ENCODE measurements around the gene DNAJB2.

The DNAJB2 gene

GRCh38 chr2:219261024-219261855 lies 17.9 kb upstream of the DNAJB2 start:
- no peak for DNase-seq

- no peak for DNase-seq
These were observed 12.9 kb upstream of the DNAJB2 start for GRCh38 chr2:219266232-219266631.

- no peak for DNase-seq
These were observed 12.3 kb upstream of the DNAJB2 start for GRCh38 chr2:219266886-219267285.

- DNase-seq: no peak
These were observed 10.9 kb upstream of the DNAJB2 start for GRCh38 chr2:219268294-219268693.

GRCh38 chr2:219269362-219270054 lies 9.7 kb upstream of the DNAJB2 start:
- no peak for DNase-seq

GRCh38 chr2:219270055-219270372 lies 9.2 kb upstream of the DNAJB2 start:
- DNase-seq: no peak

- no peak for DNase-seq
These were observed 8.1 kb upstream of the DNAJB2 start for GRCh38 chr2:219271021-219271420.

- no peak for DNase-seq
These were observed 6.8 kb upstream of the DNAJB2 start for GRCh38 chr2:219272356-219272755.

- no peak for DNase-seq
These were observed 6.2 kb upstream of the DNAJB2 start for GRCh38 chr2:219272995-219273394.

- DNase-seq: no peak
These were observed 5.2 kb upstream of the DNAJB2 start for GRCh38 chr2:219273937-219274336.

- no peak for DNase-seq
These were observed 4.7 kb upstream of the DNAJB2 start for GRCh38 chr2:219274361-219274921.

GRCh38 chr2:219277703-219278654 lies 1.2 kb upstream of the DNAJB2 start:
- DNase-seq: peak; percentile 80 to 81

GRCh38 chr2:219278655-219279150 lies 463 bp upstream of the DNAJB2 start:
- no peak for DNase-seq

GRCh38 chr2:219279916-219280516 lies 850 bp downstream of the DNAJB2 start:
- no peak for DNase-seq

GRCh38 chr2:219280651-219281050 lies 1.5 kb downstream of the DNAJB2 start:
- no peak for DNase-seq

- DNase-seq: no peak
These were observed 2.4 kb downstream of the DNAJB2 start for GRCh38 chr2:219281588-219281987.

GRCh38 chr2:219282375-219282774 lies 3.2 kb downstream of the DNAJB2 start:
- DNase-seq: no peak

GRCh38 chr2:219282943-219283581 lies 3.9 kb downstream of the DNAJB2 start:
- DNase-seq: no peak

GRCh38 chr2:219284501-219285372 lies 5.6 kb downstream of the DNAJB2 start:
- no peak for DNase-seq

- DNase-seq: no peak
These were observed 6.2 kb downstream of the DNAJB2 start for GRCh38 chr2:219285373-219285735.

GRCh38 chr2:219285894-219286425 lies 6.8 kb downstream of the DNAJB2 start:
- no peak for DNase-seq

Data from CD4-positive, alpha-beta T cell treated with Interleukin-4 for 1 hour (primary cell).